Measurements from ENCODE around the gene EIF3B. TPM values are rescaled to one million over a fixed set of nuclear protein-coding genes. Genes with fewer than 3 reads are reported as not detected.

EIF3B gene
- total RNA-seq, 2 experiments from 2014 or later: 252 to 256 TPM

DNA sequence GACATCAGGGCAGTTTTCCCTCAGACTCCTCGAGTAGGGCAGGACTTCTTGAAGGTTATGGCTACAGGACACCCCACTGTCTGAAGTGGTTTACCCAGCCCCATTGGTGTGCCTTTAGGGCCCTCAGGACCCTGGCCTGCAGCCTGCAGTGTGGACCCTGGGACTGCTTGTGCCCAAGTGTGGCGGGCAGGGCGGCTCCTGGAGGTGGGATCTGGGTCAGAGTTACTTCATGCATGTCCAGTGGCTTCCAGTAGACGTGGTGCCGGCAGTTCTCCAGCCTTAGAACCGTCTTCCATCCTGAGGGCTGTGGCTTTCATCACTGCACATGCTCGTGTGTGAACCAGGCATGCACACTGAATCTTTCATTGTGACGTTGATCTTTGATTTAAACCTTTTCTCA is 16.7 kb downstream of the EIF3B start:
- DNase-seq: no peak
- no peaks in the 10 kb centered on the region for H3K4me1 Mint-ChIP-seq (ENCODE audit: low read depth)
- no peak for ATAC-seq
- ChIA-PET POLR2A (interaction anchor here (1.0 kb wide), 1 partner anchor 14 kb away, joined by 6 read pairs; no protein-coding TSS in a partner anchor), CTCF (no interaction called here)
- H3K9me3 Mint-ChIP-seq: no peaks in the 10 kb centered on the region
- TF ChIP-seq, protein P1, sequence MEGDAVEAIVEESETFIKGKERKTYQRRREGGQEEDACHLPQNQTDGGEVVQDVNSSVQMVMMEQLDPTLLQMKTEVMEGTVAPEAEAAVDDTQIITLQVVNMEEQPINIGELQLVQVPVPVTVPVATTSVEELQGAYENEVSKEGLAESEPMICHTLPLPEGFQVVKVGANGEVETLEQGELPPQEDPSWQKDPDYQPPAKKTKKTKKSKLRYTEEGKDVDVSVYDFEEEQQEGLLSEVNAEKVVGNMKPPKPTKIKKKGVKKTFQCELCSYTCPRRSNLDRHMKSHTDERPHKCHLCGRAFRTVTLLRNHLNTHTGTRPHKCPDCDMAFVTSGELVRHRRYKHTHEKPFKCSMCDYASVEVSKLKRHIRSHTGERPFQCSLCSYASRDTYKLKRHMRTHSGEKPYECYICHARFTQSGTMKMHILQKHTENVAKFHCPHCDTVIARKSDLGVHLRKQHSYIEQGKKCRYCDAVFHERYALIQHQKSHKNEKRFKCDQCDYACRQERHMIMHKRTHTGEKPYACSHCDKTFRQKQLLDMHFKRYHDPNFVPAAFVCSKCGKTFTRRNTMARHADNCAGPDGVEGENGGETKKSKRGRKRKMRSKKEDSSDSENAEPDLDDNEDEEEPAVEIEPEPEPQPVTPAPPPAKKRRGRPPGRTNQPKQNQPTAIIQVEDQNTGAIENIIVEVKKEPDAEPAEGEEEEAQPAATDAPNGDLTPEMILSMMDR (IDR thresholded peaks at IDR 0.05): no peak
- no peak overlapping the region for H3K27ac Mint-ChIP-seq
- intact Hi-C loops (cut with micrococcal nuclease): no loop called here
- H3K27me3 Mint-ChIP-seq: no peaks in the 10 kb centered on the region
- no peak overlapping the region for H3K4me3 Mint-ChIP-seq
- peaks cover 67% of the 10 kb centered on the region for H3K36me3 Mint-ChIP-seq (ENCODE audit: low read depth)

DNA sequence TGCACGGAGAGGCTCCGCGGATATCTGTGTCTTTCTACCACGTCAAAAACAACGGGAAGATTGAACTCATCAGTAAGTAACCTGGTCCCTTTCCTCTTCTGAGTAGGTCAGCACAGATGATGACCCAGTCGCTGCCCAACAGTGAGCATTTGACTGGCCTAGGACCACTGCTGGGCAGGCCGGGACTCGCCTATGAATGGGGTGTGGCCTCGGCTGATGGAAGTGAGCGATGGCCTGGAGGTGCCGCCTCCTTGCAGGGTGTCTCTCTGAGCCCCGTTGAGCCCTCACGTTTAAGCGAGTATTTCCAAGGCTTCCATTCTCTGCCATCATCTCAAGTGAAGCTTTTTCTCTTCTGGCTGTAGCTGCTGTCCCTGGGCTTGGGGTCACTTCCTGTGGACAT is 18.1 kb downstream of the EIF3B start:
- Mint-ChIP-seq H3K4me1 (ENCODE audit: low read depth) (peaks cover 2% of the 10 kb centered on the region), H3K27ac (no peak overlapping the region), H3K27me3 (no peaks in the 10 kb centered on the region), H3K9me3 (no peaks in the 10 kb centered on the region), H3K4me3 (no peak overlapping the region), H3K36me3 (ENCODE audit: low read depth) (peaks cover 63% of the 10 kb centered on the region)
- ATAC-seq (no peak), DNase-seq (no peak)
- ChIA-PET CTCF (interaction anchor here (1.0 kb wide), 1 partner anchor 13 kb away, joined by 3 read pairs; no protein-coding TSS in a partner anchor), POLR2A (interaction anchor here (0.5 to 1.8 kb wide), 9 partner anchors 8 to 184 kb away, joined by 3 to 5 read pairs (median 3); no protein-coding TSS in a partner anchor)
- TF ChIP-seq, protein P1 (IDR thresholded peaks at IDR 0.05): no peak
- intact Hi-C loops (cut with micrococcal nuclease): no loop called here

DNA sequence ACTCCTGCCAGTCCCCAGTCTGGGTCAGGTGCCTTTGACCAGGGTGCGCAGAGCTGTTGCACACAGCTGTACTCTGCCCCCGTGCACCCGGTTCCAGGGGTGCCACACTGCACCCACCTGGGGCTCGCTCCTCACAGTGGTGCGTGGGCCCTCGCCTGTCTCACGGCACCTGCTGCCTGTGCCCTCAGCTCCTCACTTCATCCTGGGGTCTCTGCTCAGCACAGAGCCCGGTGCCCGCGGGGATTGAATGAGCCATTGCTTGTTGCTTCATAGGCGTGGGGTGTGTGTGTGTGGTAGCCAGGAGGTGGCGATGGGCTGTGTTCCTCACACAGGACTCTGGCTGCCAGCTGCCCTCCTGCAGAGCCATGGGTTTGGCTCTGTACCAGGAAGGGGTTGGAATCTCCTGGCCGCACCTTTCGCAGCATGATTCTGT is 18.5 kb downstream of the EIF3B start:
- no peak overlapping the region for H3K4me3 Mint-ChIP-seq
- no peak for ATAC-seq
- peaks cover 2% of the 10 kb centered on the region for H3K4me1 Mint-ChIP-seq (ENCODE audit: low read depth)
- CTCF ChIA-PET: interaction anchor here (1.0 kb wide), 1 partner anchor 13 kb away, joined by 3 read pairs; no protein-coding TSS in a partner anchor
- no peak for DNase-seq
- no peak overlapping the region for H3K27ac Mint-ChIP-seq
- POLR2A ChIA-PET: interaction anchor here (0.5 to 1.8 kb wide), 9 partner anchors 9 to 184 kb away, joined by 3 to 5 read pairs (median 4); no protein-coding TSS in a partner anchor
- TF ChIP-seq, protein P1 (IDR thresholded peaks at IDR 0.05): no peak
- H3K9me3 Mint-ChIP-seq: no peaks in the 10 kb centered on the region
- H3K27me3 Mint-ChIP-seq: no peaks in the 10 kb centered on the region
- intact Hi-C loops (cut with micrococcal nuclease): no loop called here
- peaks cover 64% of the 10 kb centered on the region for H3K36me3 Mint-ChIP-seq (ENCODE audit: low read depth)

DNA sequence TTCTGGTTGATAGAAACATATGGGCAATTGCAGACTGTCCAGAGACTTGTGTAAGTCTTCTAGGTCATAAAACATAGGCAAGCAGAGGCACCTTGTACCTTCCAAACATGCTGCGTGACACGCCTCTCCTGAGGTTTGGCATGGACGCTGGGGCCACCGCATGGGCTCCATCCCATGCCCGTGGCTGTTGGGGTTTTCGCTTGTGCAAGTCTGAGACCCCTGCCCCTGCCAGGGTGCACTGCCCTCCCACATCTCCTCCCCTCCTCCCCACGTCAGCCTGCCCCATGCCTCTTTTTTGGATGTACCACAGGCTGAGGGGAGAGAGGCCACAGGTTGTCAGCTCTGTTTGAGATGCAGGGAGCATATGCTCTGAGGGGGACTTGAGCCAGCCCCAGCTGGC is 19.0 kb downstream of the EIF3B start:
- TF ChIP-seq, protein P1 (IDR thresholded peaks at IDR 0.05): no peak
- Mint-ChIP-seq H3K4me1 (ENCODE audit: low read depth) (peaks cover 4% of the 10 kb centered on the region), H3K4me3 (no peak overlapping the region), H3K27ac (no peak overlapping the region), H3K27me3 (no peaks in the 10 kb centered on the region), H3K36me3 (ENCODE audit: low read depth) (peaks cover 68% of the 10 kb centered on the region), H3K9me3 (no peaks in the 10 kb centered on the region)
- intact Hi-C loops (cut with micrococcal nuclease): no loop called here
- ChIA-PET POLR2A (interaction anchor here (0.7 to 1.8 kb wide), 7 partner anchors 9 to 202 kb away, joined by 3 to 6 read pairs (median 4); no protein-coding TSS in a partner anchor), CTCF (interaction anchor here (1.0 to 1.1 kb wide), 2 partner anchors 9 to 14 kb away, joined by 3 read pairs; no protein-coding TSS in a partner anchor)
- DNase-seq (no peak), ATAC-seq (no peak)

DNA sequence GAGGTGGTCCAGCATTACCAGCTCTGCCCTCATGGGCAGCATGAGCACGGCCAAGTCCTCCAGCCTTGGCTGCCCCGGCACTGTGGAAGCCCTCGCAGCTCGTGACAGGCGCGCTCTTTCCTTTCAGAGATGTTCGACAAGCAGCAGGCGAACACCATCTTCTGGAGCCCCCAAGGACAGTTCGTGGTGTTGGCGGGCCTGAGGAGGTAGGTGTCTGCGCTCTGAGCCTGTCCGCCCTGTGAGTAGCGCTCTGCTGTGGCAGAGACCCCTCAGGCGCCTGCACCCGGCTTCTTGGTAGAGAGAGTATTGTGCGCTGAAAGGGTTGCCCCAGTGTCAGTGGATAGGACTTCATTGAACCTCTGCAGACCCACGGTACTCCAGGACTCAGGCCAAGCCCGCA is 19.8 kb downstream of the EIF3B start:
- TF ChIP-seq, protein P1 (IDR thresholded peaks at IDR 0.05): no peak
- Mint-ChIP-seq H3K27me3 (no peaks in the 10 kb centered on the region), H3K36me3 (ENCODE audit: low read depth) (peaks cover 67% of the 10 kb centered on the region), H3K9me3 (no peaks in the 10 kb centered on the region), H3K4me3 (no peak overlapping the region), H3K27ac (no peak overlapping the region), H3K4me1 (ENCODE audit: low read depth) (peaks cover 4% of the 10 kb centered on the region)
- no peak for DNase-seq
- ChIA-PET CTCF (interaction anchor here (1.1 kb wide), 1 partner anchor 10 kb away, joined by 3 read pairs; no protein-coding TSS in a partner anchor), POLR2A (interaction anchor here (0.7 to 1.2 kb wide), 4 partner anchors 10 to 201 kb away, joined by 3 to 6 read pairs (median 4); no protein-coding TSS in a partner anchor)
- ATAC-seq: no peak
- intact Hi-C loops (cut with micrococcal nuclease): no loop called here

All from activated CD8-positive, alpha-beta T cell treated with anti-CD3 and anti-CD28 coated beads for 36 hours (primary cell).